GM12878 (cell line): ENCODE data around the gene FAM81A. TPM values are rescaled to one million over a fixed set of nuclear protein-coding genes. Genes with fewer than 3 reads are reported as not detected.

Source experiments
- CEBPZ ChIP-seq: fragments of 150-350 bp; IDR thresholded peaks from 2 replicates; pipeline ENCODE4 v1.6.1; 2016; ENCODE audit warnings: low read depth, low read length
- CREB1 ChIP-seq: IDR thresholded peaks from 2 replicates; pipeline ENCODE4 v1.6.1; 2012; ENCODE audit warnings: low read depth, mild to moderate bottlenecking, inconsistent platforms
- FOXM1 ChIP-seq: IDR thresholded peaks from 2 replicates; pipeline ENCODE4 v1.6.1; 2012; ENCODE audit warnings: low read depth, mild to moderate bottlenecking, inconsistent platforms, low read length, moderate library complexity
- KAT2A ChIP-seq: conservative IDR thresholded peaks from 2 replicates; pipeline ENCODE4 v1.6.1; 2011; ENCODE audit warnings: low read depth, low read length; ENCODE audit not compliant: control insufficient read depth
- SREBF1 ChIP-seq: IDR thresholded peaks from 2 replicates; pipeline ENCODE4 v1.6.1; 2012; ENCODE audit warnings: mild to moderate bottlenecking, low read length
- TAF1 ChIP-seq: IDR thresholded peaks from 2 replicates; pipeline ENCODE4 v1.6.1; 2011; ENCODE audit warnings: mild to moderate bottlenecking, low read depth, low read length, borderline replicate concordance
- polyA plus RNA-seq, 11 experiments: library from polyadenylated mRNA; depleted of rRNA in 4 of 11; unstranded in 6 of 11; stranded (reverse) in 5 of 11; fragments of >200 nt; fragmentation: Nextera tagmentation in 4 of 11; fragmentation: Illumina TruSeq in 1 of 11; extraction: Ambion mirVana in 4 of 11; extraction: Trizol in 1 of 11; gene quantifications; 1 replicate in 1 of 11; 2 replicates in 10 of 11; pipeline versions ENCODE4 v1.2.1 to v1.2.3, GENCODE V29; 2011 to 2016; ENCODE audit warnings: inconsistent platforms in 2 of 11, missing spikeins in 2 of 11, low read depth in 1 of 11
- total RNA-seq, 4 experiments: library from RNA; depleted of rRNA in 3 of 4; stranded (reverse); fragments of >200 nt in 3 of 4; fragmentation: Illumina TruSeq in 1 of 4; extraction: Trizol in 1 of 4; gene quantifications; 2 replicates each; pipeline versions ENCODE4 v1.2.1 to v1.2.3, GENCODE V29; 2013 to 2021
- TF ChIP-seq, protein P1 (sequence below): fragments of 450-650 bp; IDR thresholded peaks from 2 replicates; pipeline ENCODE4 v1.6.1; 2017; ENCODE audit warnings: mild to moderate bottlenecking, moderate library complexity
- TF ChIP-seq, protein P2 (sequence below): IDR thresholded peaks from 2 replicates; pipeline ENCODE4 v1.6.1; 2011; ENCODE audit warnings: borderline replicate concordance, low read depth, mild to moderate bottlenecking, moderate library complexity, mixed read lengths, low read length; ENCODE audit not compliant: insufficient read depth; ENCODE audit errors: extremely low read length
- TF ChIP-seq, protein P3 (sequence below), 3 experiments: IDR thresholded peaks in 2 of 3; conservative IDR thresholded peaks in 1 of 3; 2 replicates each; pipeline ENCODE4 v1.5.1; 2011; ENCODE audit warnings: low read depth in 3 of 3, low read length in 3 of 3, mild to moderate bottlenecking in 3 of 3, control low read depth in 2 of 3, moderate library complexity in 2 of 3, inconsistent platforms in 1 of 3, mixed read lengths in 1 of 3; ENCODE audit not compliant: control insufficient read depth in 2 of 3, insufficient read depth in 1 of 3; ENCODE audit errors: extremely low read depth in 1 of 3

Gene FAM81A
- total and polyA plus RNA-seq, 10 of the 15 experiments (the other 5 are each of a cell fraction or from before 2014, with no cell fraction given): 0.18 to 34.5 (median 16.2) TPM

DNA sequence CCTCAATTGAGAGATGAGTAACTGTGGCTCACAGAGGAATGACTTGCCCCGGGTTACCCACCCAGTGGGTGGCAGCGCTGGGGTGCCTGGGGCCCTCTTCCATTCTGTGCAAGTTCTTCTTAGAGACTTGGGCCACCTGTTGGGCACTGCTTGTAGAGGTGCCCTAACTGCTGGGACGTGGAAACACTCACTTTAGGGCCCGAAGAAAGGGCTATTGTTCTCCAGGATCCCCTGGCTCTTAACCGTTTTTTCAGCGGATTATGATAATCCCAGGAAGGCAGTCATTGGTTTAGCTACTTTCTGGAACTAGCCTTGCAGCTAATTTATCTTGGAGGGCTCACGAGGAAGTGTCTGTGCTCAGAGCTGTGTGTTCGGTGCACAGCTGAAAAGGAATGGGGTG lies 107.6 kb downstream of the FAM81A start (continued):
- TF ChIP-seq, protein P1, sequence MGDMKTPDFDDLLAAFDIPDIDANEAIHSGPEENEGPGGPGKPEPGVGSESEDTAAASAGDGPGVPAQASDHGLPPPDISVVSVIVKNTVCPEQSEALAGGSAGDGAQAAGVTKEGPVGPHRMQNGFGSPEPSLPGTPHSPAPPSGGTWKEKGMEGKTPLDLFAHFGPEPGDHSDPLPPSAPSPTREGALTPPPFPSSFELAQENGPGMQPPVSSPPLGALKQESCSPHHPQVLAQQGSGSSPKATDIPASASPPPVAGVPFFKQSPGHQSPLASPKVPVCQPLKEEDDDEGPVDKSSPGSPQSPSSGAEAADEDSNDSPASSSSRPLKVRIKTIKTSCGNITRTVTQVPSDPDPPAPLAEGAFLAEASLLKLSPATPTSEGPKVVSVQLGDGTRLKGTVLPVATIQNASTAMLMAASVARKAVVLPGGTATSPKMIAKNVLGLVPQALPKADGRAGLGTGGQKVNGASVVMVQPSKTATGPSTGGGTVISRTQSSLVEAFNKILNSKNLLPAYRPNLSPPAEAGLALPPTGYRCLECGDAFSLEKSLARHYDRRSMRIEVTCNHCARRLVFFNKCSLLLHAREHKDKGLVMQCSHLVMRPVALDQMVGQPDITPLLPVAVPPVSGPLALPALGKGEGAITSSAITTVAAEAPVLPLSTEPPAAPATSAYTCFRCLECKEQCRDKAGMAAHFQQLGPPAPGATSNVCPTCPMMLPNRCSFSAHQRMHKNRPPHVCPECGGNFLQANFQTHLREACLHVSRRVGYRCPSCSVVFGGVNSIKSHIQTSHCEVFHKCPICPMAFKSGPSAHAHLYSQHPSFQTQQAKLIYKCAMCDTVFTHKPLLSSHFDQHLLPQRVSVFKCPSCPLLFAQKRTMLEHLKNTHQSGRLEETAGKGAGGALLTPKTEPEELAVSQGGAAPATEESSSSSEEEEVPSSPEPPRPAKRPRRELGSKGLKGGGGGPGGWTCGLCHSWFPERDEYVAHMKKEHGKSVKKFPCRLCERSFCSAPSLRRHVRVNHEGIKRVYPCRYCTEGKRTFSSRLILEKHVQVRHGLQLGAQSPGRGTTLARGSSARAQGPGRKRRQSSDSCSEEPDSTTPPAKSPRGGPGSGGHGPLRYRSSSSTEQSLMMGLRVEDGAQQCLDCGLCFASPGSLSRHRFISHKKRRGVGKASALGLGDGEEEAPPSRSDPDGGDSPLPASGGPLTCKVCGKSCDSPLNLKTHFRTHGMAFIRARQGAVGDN: no peak
- TF ChIP-seq TAF1 (no peak), KAT2A (no peak), FOXM1 (no peak), SREBF1 (no peak), CREB1 (no peak), CEBPZ (no peak)
- TF ChIP-seq, protein P2, sequence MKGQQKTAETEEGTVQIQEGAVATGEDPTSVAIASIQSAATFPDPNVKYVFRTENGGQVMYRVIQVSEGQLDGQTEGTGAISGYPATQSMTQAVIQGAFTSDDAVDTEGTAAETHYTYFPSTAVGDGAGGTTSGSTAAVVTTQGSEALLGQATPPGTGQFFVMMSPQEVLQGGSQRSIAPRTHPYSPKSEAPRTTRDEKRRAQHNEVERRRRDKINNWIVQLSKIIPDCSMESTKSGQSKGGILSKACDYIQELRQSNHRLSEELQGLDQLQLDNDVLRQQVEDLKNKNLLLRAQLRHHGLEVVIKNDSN: no peak
- TF ChIP-seq, protein P3, sequence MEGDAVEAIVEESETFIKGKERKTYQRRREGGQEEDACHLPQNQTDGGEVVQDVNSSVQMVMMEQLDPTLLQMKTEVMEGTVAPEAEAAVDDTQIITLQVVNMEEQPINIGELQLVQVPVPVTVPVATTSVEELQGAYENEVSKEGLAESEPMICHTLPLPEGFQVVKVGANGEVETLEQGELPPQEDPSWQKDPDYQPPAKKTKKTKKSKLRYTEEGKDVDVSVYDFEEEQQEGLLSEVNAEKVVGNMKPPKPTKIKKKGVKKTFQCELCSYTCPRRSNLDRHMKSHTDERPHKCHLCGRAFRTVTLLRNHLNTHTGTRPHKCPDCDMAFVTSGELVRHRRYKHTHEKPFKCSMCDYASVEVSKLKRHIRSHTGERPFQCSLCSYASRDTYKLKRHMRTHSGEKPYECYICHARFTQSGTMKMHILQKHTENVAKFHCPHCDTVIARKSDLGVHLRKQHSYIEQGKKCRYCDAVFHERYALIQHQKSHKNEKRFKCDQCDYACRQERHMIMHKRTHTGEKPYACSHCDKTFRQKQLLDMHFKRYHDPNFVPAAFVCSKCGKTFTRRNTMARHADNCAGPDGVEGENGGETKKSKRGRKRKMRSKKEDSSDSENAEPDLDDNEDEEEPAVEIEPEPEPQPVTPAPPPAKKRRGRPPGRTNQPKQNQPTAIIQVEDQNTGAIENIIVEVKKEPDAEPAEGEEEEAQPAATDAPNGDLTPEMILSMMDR (IDR thresholded peaks at IDR 0.05 in 2 of 3, conservative IDR thresholded peaks at IDR 0.05 in 1 of 3; ENCODE audit: control insufficient read depth in 2 of 3, extremely low read depth in 1 of 3, insufficient read depth in 1 of 3, low read depth in 3 of 3, low read length in 3 of 3): no peak
